Lung (tissue), 13 donors: ENCODE results near the gene EPAS1. TPM values are rescaled to one million over a fixed set of nuclear protein-coding genes. Genes with fewer than 3 reads are reported as not detected.

ENCODE experiments used
- ATAC-seq: fragments of 200-7000 bp; cut with Tn5 transposase; one replicate; pipeline ENCODE4 v1.9.1; 2020; ENCODE audit warnings: moderate number of reproducible peaks; ENCODE audit not compliant: insufficient read depth, low FRiP score
- DNase-seq, 3 donors: peaks; one replicate each; pipeline ENCODE4 v3.0.0-alpha.2; 2013 to 2017
- H3K27ac ChIP-seq, 2 donors: one replicate each; pipeline ENCODE4 v1.5.1; 2013; ENCODE audit warnings: mild to moderate bottlenecking in 2 of 2, moderate library complexity in 2 of 2, control low read depth in 1 of 2, inconsistent platforms in 1 of 2, low read depth in 1 of 2, low read length in 1 of 2
- H3K27me3 ChIP-seq, 3 donors: one replicate each; pipeline ENCODE4 v1.5.1; 2013; ENCODE audit warnings: low read length in 2 of 3; ENCODE audit not compliant: control insufficient read depth in 3 of 3, insufficient read depth in 3 of 3
- H3K36me3 ChIP-seq, 4 donors: one replicate each; pipeline ENCODE4 v1.5.1; 2013; ENCODE audit warnings: low read length in 4 of 4, mild to moderate bottlenecking in 1 of 4, moderate library complexity in 1 of 4; ENCODE audit not compliant: control insufficient read depth in 4 of 4, insufficient read depth in 4 of 4
- H3K4me1 ChIP-seq, 5 donors: one replicate each; pipeline ENCODE4 v1.5.1; 2013; ENCODE audit warnings: low read length in 5 of 5, mild to moderate bottlenecking in 2 of 5, moderate library complexity in 1 of 5; ENCODE audit not compliant: control insufficient read depth in 5 of 5, insufficient read depth in 5 of 5
- H3K4me3 ChIP-seq: one replicate; pipeline ENCODE4 v1.5.1; 2013; ENCODE audit warnings: mild to moderate bottlenecking, control low read depth, moderate library complexity
- H3K9ac ChIP-seq, 2 donors: one replicate each; pipeline ENCODE4 v1.5.1; 2013; ENCODE audit warnings: low read length in 2 of 2, control low read depth in 1 of 2; ENCODE audit not compliant: insufficient read depth in 1 of 2
- H3K9me3 ChIP-seq, 4 donors: one replicate each; pipeline ENCODE4 v1.5.1; 2013; ENCODE audit warnings: low read length in 3 of 4, mild to moderate bottlenecking in 1 of 4, moderate library complexity in 1 of 4; ENCODE audit not compliant: control insufficient read depth in 4 of 4, insufficient read depth in 3 of 4
- WGBS, 2 donors: extraction: QIAGEN DNeasy Blood & Tissue Kit; methylation state at CpG; one replicate each; pipeline ENCODE4 v1.1.7; 2013; 5-methylcytosine and 5-hydroxymethylcytosine counted together
- polyA plus RNA-seq, 2 donors: library from polyadenylated mRNA; stranded (reverse); fragments of 200-250 nt; gene quantifications; one replicate each; pipeline ENCODE4 v1.2.1, GENCODE V29; 2013
- small RNA-seq: library from RNA; depleted of rRNA; stranded (forward); fragments of <200 nt; gene quantifications from one replicate; pipeline ENCODE3, GENCODE V24; 2014; ENCODE audit warnings: low replicate concordance
- total RNA-seq, 2 donors: library from RNA; depleted of rRNA in 1 of 2; stranded (reverse); fragments of >200 nt in 1 of 2; gene quantifications; one replicate each; pipeline ENCODE4 v1.2.1, GENCODE V29; 2014 to 2021
- TF ChIP-seq, protein P1 (sequence below): IDR thresholded peaks from 2 replicates; pipeline ENCODE4 v1.5.1; 2012; ENCODE audit warnings: mild to moderate bottlenecking; ENCODE audit errors: control extremely low read depth, extremely low read depth
- donor health status: control.
- donor health status: control.
- donor health status: Bipolar disorder and iron deficiency.
- donor health status: healthy.
- donor health status: DM: yes; HTN: yes; CAD: no.

The EPAS1 gene
- total and polyA plus RNA-seq, 4 donors = 233 to 1,051 (median 381) TPM

DNA sequence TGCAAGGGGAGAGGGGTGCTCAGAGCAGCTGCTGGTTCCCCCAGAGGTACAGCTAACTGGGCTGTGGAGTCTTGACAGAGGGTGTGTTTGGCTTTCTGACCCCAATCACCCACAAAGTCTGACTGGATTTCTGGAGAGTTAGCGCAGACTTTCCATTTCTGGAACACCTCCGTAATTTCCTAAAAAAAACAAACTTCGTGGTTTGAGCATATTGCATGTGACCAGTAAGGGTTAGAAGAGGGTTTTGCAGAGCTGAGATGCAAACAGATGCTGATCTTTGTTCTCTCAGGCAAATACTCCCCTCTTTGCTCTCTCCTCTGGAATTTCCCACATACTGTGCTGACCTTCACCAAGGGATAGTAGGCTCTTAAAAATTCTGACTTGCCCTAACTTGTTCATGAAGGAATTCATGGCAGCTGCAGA is 137.7 kb downstream of the EPAS1 start:
- Histone ChIP-seq H3K27me3 (no peaks in the 10 kb centered on the region), H3K9ac (no peak overlapping the region), H3K36me3 (no peaks in the 10 kb centered on the region), H3K27ac (no peak overlapping the region), H3K9me3 (no peaks in the 10 kb centered on the region), H3K4me3 (no peak overlapping the region), H3K4me1 (peaks cover 0 to 16% (median 3%) of the 10 kb centered on the region in 5 donors)
- DNase-seq (no peak), ATAC-seq (no peak)
- TF ChIP-seq, protein P1, sequence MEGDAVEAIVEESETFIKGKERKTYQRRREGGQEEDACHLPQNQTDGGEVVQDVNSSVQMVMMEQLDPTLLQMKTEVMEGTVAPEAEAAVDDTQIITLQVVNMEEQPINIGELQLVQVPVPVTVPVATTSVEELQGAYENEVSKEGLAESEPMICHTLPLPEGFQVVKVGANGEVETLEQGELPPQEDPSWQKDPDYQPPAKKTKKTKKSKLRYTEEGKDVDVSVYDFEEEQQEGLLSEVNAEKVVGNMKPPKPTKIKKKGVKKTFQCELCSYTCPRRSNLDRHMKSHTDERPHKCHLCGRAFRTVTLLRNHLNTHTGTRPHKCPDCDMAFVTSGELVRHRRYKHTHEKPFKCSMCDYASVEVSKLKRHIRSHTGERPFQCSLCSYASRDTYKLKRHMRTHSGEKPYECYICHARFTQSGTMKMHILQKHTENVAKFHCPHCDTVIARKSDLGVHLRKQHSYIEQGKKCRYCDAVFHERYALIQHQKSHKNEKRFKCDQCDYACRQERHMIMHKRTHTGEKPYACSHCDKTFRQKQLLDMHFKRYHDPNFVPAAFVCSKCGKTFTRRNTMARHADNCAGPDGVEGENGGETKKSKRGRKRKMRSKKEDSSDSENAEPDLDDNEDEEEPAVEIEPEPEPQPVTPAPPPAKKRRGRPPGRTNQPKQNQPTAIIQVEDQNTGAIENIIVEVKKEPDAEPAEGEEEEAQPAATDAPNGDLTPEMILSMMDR = no peak
- 68% methylated on average over 3 of the region's 3 CpGs for WGBS, 2 donors

DNA sequence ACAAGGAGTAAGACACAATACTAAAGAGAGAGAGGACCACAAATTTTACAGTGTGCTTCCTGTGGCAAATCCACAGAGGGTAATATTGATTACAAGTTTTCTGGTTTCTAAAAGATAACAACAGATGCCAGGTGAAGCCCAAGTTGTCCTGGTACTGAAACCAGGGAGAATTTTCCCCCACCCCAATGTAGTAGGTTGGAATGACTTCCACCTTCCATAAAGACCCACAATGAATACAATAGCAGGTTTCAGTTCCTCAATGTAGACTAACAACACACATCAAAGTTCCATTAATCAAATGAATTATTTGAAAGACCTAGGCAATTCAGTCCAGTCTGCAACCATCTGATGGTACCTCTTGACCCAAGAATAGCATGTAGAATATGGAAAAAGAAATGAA is 138.1 kb downstream of the EPAS1 start:
- DNase-seq (no peak), ATAC-seq (no peak)
- H3K27ac ChIP-seq = no peak overlapping the region
- no peak overlapping the region for H3K9ac ChIP-seq
- H3K4me3 ChIP-seq = no peak overlapping the region
- H3K36me3 ChIP-seq = no peaks in the 10 kb centered on the region
- peaks cover 0 to 16% (median 3%) of the 10 kb centered on the region in 5 donors for H3K4me1 ChIP-seq
- TF ChIP-seq, protein P1 = no peak
- H3K27me3 ChIP-seq = no peaks in the 10 kb centered on the region
- H3K9me3 ChIP-seq = no peaks in the 10 kb centered on the region

DNA sequence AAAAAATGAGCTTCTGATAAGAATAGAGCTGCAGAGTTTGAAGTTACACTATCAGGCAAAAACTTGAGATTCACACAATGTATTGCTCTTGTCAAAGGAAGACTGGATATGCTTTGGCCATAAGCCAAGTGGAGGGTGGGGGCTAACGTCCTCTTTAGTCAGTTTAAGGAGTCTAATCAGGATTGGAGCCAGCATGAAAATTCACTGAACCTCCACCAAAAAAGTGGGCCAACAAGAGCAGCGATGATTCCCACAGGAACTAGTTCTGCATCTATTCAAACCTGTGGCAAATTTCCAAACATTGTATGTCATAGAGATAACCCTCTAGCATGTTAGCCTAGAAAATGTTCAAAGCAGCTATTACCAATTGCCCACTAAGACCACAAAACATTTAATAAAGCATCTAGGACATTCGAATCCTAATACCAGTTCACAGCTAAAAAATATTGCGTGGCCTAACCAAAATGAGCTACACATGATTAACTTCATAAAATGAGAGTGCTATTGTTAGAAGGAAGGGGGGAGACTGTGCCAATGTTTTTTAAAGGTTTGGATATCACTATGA is 138.7 kb downstream of the EPAS1 start:
- TF ChIP-seq, protein P1 = no peak
- 63 to 80% methylated on average over 4 of the region's 4 CpGs for WGBS, 2 donors
- Histone ChIP-seq H3K4me1 (peaks cover 0 to 16% (median 3%) of the 10 kb centered on the region in 5 donors), H3K27me3 (no peaks in the 10 kb centered on the region), H3K4me3 (no peak overlapping the region), H3K9me3 (no peaks in the 10 kb centered on the region), H3K36me3 (no peaks in the 10 kb centered on the region), H3K27ac (no peak overlapping the region), H3K9ac (no peak overlapping the region)
- DNase-seq = peak; percentile 48 to 79 (median 71)
- ATAC-seq = no peak

Small RNA genes lying within 50 kb of the gene (small RNA-seq; reads per million reads assigned to genes)
- not detected for gene RF00017

Other genes starting within 250 kb of the EPAS1 start
- gene TMEM247, start 182.2 kb downstream of the EPAS1 start, total RNA-seq = not detected
- gene TMEM247, start 182.2 kb downstream of the EPAS1 start, polyA plus RNA-seq = not detected
- 10 to 100 TPM; 56.5 to 70.6 TPM for gene RHOQ, start 245.1 kb downstream of the EPAS1 start, total RNA-seq
- gene RHOQ, start 245.1 kb downstream of the EPAS1 start, polyA plus RNA-seq = 10 to 100 TPM; 44.8 to 58.7 TPM
- 1 to 10 TPM; 3.6 to 6.9 TPM for gene ATP6V1E2, start 245.2 kb downstream of the EPAS1 start, total RNA-seq
- gene ATP6V1E2, start 245.2 kb downstream of the EPAS1 start, polyA plus RNA-seq = 1 to 10 TPM; 1.7 to 6.2 TPM